Gastrocnemius medialis (tissue), 4 donors: ENCODE results near the gene TTLL5.

Experiments
- CTCF ChIP-seq, 5 experiments: fragments of 450-650 bp in 3 of 5; fragments of 200-600 bp in 2 of 5; sonication (generic) in 2 of 5; IDR thresholded peaks in 4 of 5; conservative IDR thresholded peaks in 1 of 5; 1 replicate in 4 of 5; 2 replicates in 1 of 5; pipeline ENCODE4 v1.5.1; 2016 to 2019; ENCODE audit warnings: antibody characterized with exemption in 5 of 5, mild to moderate bottlenecking in 3 of 5, moderate library complexity in 3 of 5
- POLR2A ChIP-seq, 2 donors: fragments of 450-650 bp; IDR thresholded peaks; one replicate each; pipeline ENCODE4 v1.6.1; 2017; ENCODE audit warnings: antibody characterized with exemption in 2 of 2, mild to moderate bottlenecking in 2 of 2, moderate library complexity in 2 of 2

GRCh38 chr14:75859746-75860145, 198.7 kb downstream of the TTLL5 start:
- TF ChIP-seq CTCF (IDR thresholded peaks at IDR 0.05 in 4 of 5, conservative IDR thresholded peaks at IDR 0.05 in 1 of 5), result no peak
- TF ChIP-seq POLR2A (IDR thresholded peaks at IDR 0.05), result no peak
